Measurements from ENCODE around the gene ABCF2. TPM values are rescaled to one million over a fixed set of nuclear protein-coding genes. Genes with fewer than 3 reads are reported as not detected.

ABCF2 gene
- total RNA-seq, 1 donor from 2014 or later = 24.5 TPM

DNA sequence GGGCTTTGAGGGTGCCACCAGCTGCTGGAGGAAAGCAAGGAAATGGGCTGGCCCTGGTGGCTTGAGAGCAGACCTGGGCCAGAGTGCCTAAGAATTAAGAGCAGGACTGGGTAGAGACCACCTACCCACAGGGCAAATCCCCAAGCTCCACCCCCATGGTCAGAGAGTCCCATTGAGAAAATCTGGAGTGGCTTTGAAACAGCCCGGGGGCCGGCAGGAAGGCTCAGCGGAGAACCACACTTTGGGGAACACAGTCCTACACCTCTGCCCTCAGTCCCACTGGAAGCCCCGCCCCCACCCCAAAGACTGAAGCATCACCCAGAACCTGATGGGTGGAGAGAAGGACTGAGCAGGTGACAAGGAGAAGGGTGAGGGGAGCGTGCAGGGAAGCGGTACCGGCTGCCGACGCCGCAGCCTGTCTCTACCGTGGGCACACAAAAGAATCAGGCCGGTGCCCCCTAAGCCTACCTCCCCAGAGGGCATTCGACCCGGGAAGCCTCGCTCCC, 17.9 kb upstream of the ABCF2 start:
- intact Hi-C loops (cut with DNase I) = loop anchor here (5.0 kb wide), 1 partner anchor 58 kb away; the partner anchor contains the start of gene ASB10
- ATAC-seq = no peak
- DNase-seq (ENCODE audit: missing footprints) = peak; percentile 35

- DNase-seq (ENCODE audit: missing footprints) = peak; percentile 65
- intact Hi-C loops (cut with DNase I) = loop anchor here (5.0 kb wide), 1 partner anchor 57 kb away; the partner anchor contains the start of gene ASB10
- ATAC-seq = no peak
Measured at GRCh38 chr7:151244196-151244840, 17.3 kb upstream of the ABCF2 start.

DNA sequence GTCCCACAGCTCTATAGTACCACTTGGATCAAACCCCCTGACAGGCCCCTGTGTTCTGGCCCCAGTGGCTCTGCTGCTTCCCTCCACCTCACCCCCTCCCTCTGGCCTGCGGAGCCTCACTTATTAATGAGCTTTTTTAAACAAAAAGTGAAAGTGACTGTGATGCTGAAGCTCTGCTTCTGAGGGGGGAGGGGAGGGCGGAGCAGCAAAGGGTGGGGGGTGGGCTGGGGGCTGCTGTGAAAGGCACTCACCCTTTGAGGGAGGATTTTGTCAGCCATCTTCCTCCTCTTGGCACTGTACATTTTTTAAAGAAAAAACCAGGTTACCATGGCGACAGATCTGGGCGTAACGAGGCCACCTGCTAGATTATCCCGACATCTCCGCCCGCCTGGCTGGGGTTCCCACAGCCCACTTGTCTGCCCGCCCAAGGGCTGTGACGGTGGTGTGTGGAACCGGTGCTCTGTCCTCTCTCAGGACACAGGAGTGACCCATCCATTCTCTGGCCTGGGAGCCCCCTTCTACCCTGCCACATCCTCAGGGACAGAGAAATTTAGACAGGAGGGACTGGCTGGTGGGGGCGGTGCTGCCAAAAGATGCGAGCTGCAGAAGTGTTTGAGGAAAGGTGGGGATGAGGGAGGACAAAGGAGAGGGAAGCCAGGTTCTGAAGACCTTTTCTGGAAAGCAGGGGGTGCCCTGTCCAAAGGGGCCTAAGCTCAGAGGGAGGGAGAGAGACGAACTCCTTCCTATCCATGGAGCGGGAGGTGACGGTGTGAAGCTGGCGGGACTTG, 16.6 kb upstream of the ABCF2 start:
- intact Hi-C loops (cut with DNase I) = loop anchor here (5.0 kb wide), 1 partner anchor 56 kb away; the partner anchor contains the start of gene ASB10
- ATAC-seq = no peak
- peak; percentile 44 for DNase-seq (ENCODE audit: missing footprints)

GRCh38 chr7:151243045-151243349, 16.0 kb upstream of the ABCF2 start:
- DNase-seq (ENCODE audit: missing footprints) = no peak
- no peak for ATAC-seq
- intact Hi-C loops (cut with DNase I) = loop anchor here (5.0 kb wide), 1 partner anchor 56 kb away; the partner anchor contains the start of gene ASB10

DNA sequence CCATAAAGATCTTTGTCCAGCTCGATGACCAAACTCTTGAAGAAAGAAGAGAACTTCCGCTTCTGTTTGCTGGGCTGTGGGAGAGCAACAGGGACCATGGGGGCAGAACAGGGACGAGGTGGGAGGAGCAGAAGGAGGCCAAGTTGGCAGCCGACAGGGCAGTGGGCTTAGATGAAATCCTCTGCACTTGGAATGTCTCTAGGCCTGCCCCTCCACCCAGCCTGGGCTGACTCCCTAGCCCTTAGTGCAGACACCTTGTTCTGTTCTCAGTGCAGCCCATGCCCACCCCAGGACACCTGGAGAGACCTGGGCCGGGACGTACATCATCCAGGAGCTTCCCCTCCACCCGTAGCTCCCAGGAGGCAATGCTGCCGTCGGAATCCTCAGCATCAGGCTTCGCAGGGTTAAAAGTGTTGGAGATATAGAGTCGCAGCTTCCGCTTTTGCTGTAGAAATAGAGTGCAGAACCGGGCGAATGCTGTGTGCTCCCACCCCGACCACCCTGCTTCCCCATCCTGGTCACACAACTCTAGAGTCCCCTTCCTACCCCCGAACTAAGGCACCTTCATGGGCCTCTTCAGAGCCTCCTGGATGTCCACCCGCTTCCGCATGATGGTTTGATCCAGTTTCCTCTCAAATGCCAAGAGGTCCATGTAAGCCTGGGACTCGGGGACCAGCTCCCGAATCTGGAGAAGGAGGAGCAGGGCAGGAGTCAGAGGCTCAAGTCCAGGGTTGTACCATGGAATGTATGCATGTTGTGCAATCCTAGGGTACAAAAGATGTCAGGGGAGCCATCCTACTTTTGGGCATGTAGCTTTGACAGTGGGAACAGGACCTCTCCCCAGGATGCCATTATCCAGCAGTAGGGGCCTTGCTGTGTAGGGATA, 15.4 kb upstream of the ABCF2 start:
- ATAC-seq (no peak), DNase-seq (ENCODE audit: missing footprints) (peak; percentile 37)
- intact Hi-C loops (cut with DNase I) = loop anchor here (5.0 kb wide), 1 partner anchor 55 kb away; the partner anchor contains the start of gene ASB10

- ATAC-seq (no peak), DNase-seq (ENCODE audit: missing footprints) (no peak)
- intact Hi-C loops (cut with DNase I) = loop anchor here (2.0 to 5.0 kb wide), 2 partner anchors 54 to 117 kb away; partner anchors contain the start of gene ASB10
Measured at GRCh38 chr7:151241755-151242096, 14.7 kb upstream of the ABCF2 start.

DNA sequence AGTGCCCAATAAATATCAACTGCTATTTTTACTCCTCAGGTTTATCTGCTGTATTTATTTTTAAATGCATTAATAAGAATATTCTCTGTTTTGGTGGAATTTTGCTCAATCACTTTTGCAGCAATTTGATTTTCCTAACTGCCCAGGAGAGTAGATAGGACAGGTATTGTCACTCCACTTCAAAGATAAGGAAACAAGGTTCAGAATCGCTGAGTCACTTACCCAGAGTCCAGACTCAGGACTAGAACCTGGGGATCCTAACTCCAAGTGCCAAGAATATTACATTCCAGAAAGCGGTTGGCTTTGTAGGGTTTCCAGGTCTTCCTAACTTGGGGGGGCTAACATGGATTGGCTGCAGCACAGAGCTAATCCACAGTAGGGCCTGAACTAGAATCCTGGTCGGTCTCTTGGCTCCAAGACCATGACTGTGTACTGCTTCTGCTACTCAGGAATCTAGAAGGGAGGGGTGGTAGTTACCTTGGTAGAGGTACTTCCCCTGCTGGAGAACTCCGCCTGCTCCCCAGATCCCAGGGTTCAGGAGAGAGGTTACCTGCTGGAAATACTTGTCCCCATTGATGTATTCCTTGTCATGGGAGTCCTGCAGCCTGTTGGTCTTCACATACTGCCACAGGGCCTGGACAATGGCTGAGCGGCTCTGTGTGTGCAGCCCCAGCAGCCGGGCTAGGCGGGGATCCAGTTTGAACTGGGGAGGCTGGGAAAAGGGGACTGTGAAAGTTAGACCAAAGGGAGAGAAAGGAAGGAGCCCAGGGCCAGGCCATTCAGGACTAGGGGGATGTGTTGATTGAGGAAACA, 14.1 kb upstream of the ABCF2 start:
- DNase-seq (ENCODE audit: missing footprints) = no peak
- no peak for ATAC-seq
- intact Hi-C loops (cut with DNase I) = loop anchor here (2.0 to 5.0 kb wide), 2 partner anchors 54 to 116 kb away; partner anchors contain the start of gene ASB10

- no peak for DNase-seq (ENCODE audit: missing footprints)
- intact Hi-C loops (cut with DNase I) = loop anchor here (2.0 to 5.0 kb wide), 2 partner anchors 53 to 116 kb away; partner anchors contain the start of gene ASB10
- no peak for ATAC-seq
Measured at GRCh38 chr7:151240536-151240935, 13.5 kb upstream of the ABCF2 start.

- DNase-seq (ENCODE audit: missing footprints) = no peak
- no peak for ATAC-seq
- intact Hi-C loops (cut with DNase I) = loop anchor here (2.0 to 5.0 kb wide), 2 partner anchors 53 to 115 kb away; partner anchors contain the start of gene ASB10
Measured at GRCh38 chr7:151239837-151240459, 12.9 kb upstream of the ABCF2 start.

DNA sequence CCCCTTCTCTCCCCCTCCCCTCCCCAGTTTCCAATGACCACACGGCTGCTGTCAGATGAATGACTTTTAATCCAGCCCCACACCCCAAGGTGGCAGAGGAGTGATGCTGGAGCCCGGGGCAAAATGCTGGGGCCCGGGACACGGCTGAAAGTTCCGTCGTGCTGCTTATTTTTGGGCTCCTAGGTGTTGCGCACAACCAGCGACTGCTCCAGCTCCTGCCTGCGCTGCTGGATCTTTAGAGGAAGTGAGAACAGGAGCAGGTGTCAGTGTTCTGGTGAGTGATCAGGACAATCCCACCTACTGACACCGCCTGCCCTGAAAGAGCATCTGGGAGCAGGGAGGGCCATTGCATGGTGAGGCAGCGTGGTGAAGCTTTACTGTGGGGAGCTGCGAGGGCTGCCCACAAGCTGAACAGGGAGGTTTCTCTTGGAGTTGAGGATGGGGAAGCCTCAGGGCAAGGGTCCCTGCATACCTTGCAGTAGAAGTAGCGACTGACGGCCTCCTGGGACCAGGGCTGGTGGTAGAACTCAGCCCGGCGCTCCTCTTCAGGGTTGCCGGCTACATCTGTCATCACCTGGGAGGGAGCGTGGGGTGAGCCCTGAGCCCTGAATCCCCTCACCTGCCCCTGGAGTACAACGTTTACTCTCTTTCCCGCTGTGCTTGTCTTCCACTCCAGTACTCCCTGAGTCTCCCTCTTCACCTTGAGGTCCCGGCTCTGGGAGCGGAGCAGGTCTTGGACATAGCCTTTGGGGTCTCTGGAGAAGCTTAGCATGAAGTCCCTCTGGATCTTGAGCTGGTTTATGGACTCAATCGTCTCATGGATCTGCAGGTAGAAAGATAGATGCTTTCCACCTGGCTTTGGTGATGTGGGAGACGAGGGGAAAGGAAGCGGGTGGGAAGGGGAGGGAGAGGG, 12.2 kb upstream of the ABCF2 start:
- intact Hi-C loops (cut with DNase I) = no loop called here
- ATAC-seq (no peak), DNase-seq (ENCODE audit: missing footprints) (peak; percentile 45)

DNA sequence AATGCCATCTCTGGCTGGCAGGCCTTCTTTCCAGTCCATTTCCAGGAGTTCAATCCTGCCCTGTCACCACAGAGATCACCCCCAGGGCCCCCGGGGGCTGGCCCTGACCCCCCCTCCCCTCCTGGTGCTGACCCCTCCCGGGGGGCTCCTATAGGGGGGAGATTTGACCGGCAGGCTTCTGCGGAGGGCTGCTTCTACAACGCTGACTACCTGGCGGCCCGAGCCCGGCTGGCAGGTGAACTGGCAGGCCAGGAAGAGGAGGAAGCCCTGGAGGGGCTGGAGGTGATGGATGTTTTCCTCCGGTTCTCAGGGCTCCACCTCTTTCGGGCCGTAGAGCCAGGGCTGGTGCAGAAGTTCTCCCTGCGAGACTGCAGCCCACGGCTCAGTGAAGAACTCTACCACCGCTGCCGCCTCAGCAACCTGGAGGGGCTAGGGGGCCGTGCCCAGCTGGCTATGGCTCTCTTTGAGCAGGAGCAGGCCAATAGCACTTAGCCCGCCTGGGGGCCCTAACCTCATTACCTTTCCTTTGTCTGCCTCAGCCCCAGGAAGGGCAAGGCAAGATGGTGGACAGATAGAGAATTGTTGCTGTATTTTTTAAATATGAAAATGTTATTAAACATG, 11.3 kb upstream of the ABCF2 start:
- DNase-seq (ENCODE audit: missing footprints) (peak; percentile 35), ATAC-seq (no peak)
- intact Hi-C loops (cut with DNase I) = no loop called here

DNA sequence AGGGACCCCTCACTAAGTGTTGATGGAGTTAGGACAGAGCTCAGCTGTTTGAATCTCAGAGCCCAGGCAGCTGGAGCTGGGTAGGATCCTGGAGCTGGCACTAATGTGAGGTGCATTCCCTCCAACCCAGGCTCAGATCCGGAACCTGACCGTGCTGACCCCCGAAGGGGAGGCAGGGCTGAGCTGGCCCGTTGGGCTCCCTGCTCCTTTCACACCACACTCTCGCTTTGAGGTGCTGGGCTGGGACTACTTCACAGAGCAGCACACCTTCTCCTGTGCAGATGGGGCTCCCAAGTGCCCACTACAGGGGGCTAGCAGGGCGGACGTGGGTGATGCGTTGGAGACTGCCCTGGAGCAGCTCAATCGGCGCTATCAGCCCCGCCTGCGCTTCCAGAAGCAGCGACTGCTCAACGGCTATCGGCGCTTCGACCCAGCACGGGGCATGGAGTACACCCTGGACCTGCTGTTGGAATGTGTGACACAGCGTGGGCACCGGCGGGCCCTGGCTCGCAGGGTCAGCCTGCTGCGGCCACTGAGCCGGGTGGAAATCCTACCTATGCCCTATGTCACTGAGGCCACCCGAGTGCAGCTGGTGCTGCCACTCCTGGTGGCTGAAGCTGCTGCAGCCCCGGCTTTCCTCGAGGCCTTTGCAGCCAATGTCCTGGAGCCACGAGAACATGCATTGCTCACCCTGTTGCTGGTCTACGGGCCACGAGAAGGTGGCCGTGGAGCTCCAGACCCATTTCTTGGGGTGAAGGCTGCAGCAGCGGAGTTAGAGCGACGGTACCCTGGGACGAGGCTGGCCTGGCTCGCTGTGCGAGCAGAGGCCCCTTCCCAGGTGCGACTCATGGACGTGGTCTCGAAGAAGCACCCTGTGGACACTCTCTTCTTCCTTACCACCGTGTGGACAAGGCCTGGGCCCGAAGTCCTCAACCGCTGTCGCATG, 10.5 kb upstream of the ABCF2 start:
- peak; percentile 63 for DNase-seq (ENCODE audit: missing footprints)
- ATAC-seq = peak; percentile 5
- intact Hi-C loops (cut with DNase I) = no loop called here

DNA sequence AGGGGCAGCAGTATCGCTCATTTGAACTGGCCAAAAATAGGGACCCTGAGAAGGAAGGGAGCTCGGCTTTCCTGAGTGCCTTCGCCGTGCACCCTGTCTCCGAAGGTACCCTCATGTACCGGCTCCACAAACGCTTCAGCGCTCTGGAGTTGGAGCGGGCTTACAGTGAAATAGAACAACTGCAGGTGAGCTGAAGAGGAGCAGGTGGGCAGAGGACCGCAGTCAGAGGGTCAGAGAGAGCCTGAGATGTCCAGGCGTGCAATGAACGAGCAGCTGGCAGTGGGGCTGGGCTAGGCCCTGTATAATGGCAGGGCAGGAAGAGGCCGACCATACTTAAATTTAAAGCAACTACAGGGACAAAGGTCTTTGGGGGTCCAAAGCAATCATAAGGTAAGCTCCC, 9.4 kb upstream of the ABCF2 start:
- ATAC-seq (no peak), DNase-seq (ENCODE audit: missing footprints) (no peak)
- intact Hi-C loops (cut with DNase I) = no loop called here

- DNase-seq (ENCODE audit: missing footprints) = no peak
Measured at GRCh38 chr7:151235091-151235787, 8.2 kb upstream of the ABCF2 start.

More at GRCh38 chr7:151235091-151235787, 8.2 kb upstream of the ABCF2 start:
- no peak for ATAC-seq
- intact Hi-C loops (cut with DNase I) = no loop called here

Measured in Right ventricle myocardium inferior (tissue), 1 donor.